ENCODE measurements around the gene MSL2. TPM values are rescaled to one million over a fixed set of nuclear protein-coding genes. Genes with fewer than 3 reads are reported as not detected.

The MSL2 gene
- total and polyA plus RNA-seq, 10 donors = 12.0 to 89.3 (median 56.3) TPM

GRCh38 chr3:136105044-136105443 lies 91.1 kb downstream of the MSL2 start:
- Histone ChIP-seq H3K4me3 (no peak overlapping the region), H3K4me1 (peaks cover 0 to 7% (median 0%) of the 10 kb centered on the region in 6 donors), H3K36me3 (no peaks in the 10 kb centered on the region), H3K9me3 (no peaks in the 10 kb centered on the region), H3K27me3 (replicated peaks in 1 of 7) (no peaks in the 10 kb centered on the region), H3K27ac (no peak overlapping the region)
- intact Hi-C loops (cut with DNase I; ENCODE audit: low total_unique reads) = no loop called here
- 50 to 71% (median 53%) methylated on average over 4 of the region's 4 CpGs for WGBS, 5 donors
- TF ChIP-seq POLR2AphosphoS5 (IDR thresholded peaks at IDR 0.05) (no peak), CTCF (IDR thresholded peaks at IDR 0.05 in 8 of 11, conservative IDR thresholded peaks at IDR 0.05 in 3 of 11) (no peak), POLR2A (IDR thresholded peaks at IDR 0.05) (no peak)
- DNase-seq = no peak

Other genes with a start within 250 kb of the MSL2 start
- 1 to 10 TPM; 2.5 to 5.9 (median 4.2) TPM for gene PPP2R3A, start 230.6 kb downstream of the MSL2 start, total RNA-seq
- gene PPP2R3A, start 230.6 kb downstream of the MSL2 start, polyA plus RNA-seq = under 1 TPM; 0.24 to 0.58 (median 0.26) TPM
- gene PCCB, start 54.0 kb upstream of the MSL2 start, total RNA-seq = 10 to 100 TPM; 17.3 to 24.7 (median 21.0) TPM
- gene PCCB, start 54.0 kb upstream of the MSL2 start, polyA plus RNA-seq = 10 to 100 TPM; 11.9 to 18.3 (median 15.7) TPM